GM12878 (cell line): Measurements from ENCODE around the gene LRRC4. TPM values are rescaled to one million over a fixed set of nuclear protein-coding genes. Genes with fewer than 3 reads are reported as not detected.

Experiments used
- ATAC-seq: fragments of 200-7000 bp; cut with Tn5 transposase; 3 replicates; pipeline ENCODE4 v1.9.1; 2020; ENCODE audit warnings: mild to moderate bottlenecking, moderate library complexity
- BruUV-seq: library from RNA; stranded (reverse); fragments of 400-500 nt; replicated peaks from 2 replicates; lab custom pipeline; 2021; lab: Mats Ljungman, UMichigan
- CTCF ChIA-PET: fragments of 300-600 bp; sonication (Branson Sonifier 250); formaldehyde crosslinking; extraction: SDS; loops from one replicate; lab custom pipeline; 2021; ENCODE audit warnings: inconsistent platforms; lab: Yijun Ruan, JAX
- POLR2A ChIA-PET: fragments of 350-600 bp; formaldehyde crosslinking; extraction: SDS; loops from one replicate; lab custom pipeline; 2021; ENCODE audit warnings: inconsistent platforms; lab: Charles Lee
- RAD21 ChIA-PET: fragments of 300-600 bp; sonication (Branson Sonifier 250); formaldehyde crosslinking; loops from one replicate; lab custom pipeline; 2023; ENCODE audit warnings: antibody characterized with exemption; ENCODE audit not compliant: unreplicated experiment; lab: Charles Lee
- SMC1A ChIA-PET: fragments of 300-600 bp; sonication (Branson Sonifier 250); formaldehyde crosslinking; loops from one replicate; lab custom pipeline; 2023; ENCODE audit not compliant: unreplicated experiment, uncharacterized antibody; lab: Charles Lee
- DNase-seq: peaks from one replicate; pipeline ENCODE4 v3.0.0-alpha.2; 2011; ENCODE audit warnings: low read depth, low spot score
- FAIRE-seq: peaks from 3 replicates; lab custom pipeline; 2011; peaks lifted over from hg19 to GRCh38; lab: Jason Lieb, UNC
- H2AFZ ChIP-seq: 2 replicates; pipeline ENCODE4 v1.6.0; 2011; ENCODE audit warnings: low read depth, low read length, control low read depth; ENCODE audit not compliant: control insufficient read depth
- H3K27ac ChIP-seq: 2 replicates; pipeline ENCODE4 v1.5.1; 2011; ENCODE audit warnings: control low read depth; ENCODE audit not compliant: control insufficient read depth, insufficient read depth
- H3K27me3 ChIP-seq, 2 experiments: replicated peaks in 1 of 2; 2 replicates each; pipeline versions ENCODE4 v1.6.0 to v1.6.1; 2011; ENCODE audit warnings: low read length in 1 of 2; ENCODE audit not compliant: control insufficient read depth in 2 of 2, insufficient read depth in 2 of 2
- H3K36me3 ChIP-seq, 2 experiments: 2 replicates each; pipeline ENCODE4 v1.5.1; 2011; ENCODE audit warnings: low read length in 1 of 2; ENCODE audit not compliant: control insufficient read depth in 2 of 2, insufficient read depth in 2 of 2
- H3K4me1 ChIP-seq: 2 replicates; pipeline ENCODE4 v1.6.1; 2011; ENCODE audit warnings: mild to moderate bottlenecking, low read length, moderate library complexity, mixed read lengths; ENCODE audit not compliant: control insufficient read depth, insufficient read depth
- H3K4me2 ChIP-seq: 2 replicates; pipeline ENCODE4 v1.6.0; 2011; ENCODE audit warnings: control low read depth; ENCODE audit not compliant: control insufficient read depth, insufficient read depth
- H3K4me3 ChIP-seq: fragments of 200-600 bp; sonication (generic); 2 replicates; pipeline ENCODE4 v1.5.1; 2016
- H3K79me2 ChIP-seq: 2 replicates; pipeline ENCODE4 v1.6.0; 2011; ENCODE audit warnings: low read length; ENCODE audit not compliant: control insufficient read depth, insufficient read depth
- H3K9ac ChIP-seq: 2 replicates; pipeline ENCODE4 v1.8.0; 2011; ENCODE audit warnings: low read length, control low read depth, mixed read lengths; ENCODE audit not compliant: control insufficient read depth, insufficient read depth
- H3K9me3 ChIP-seq: replicated peaks from 3 replicates; pipeline ENCODE4 v1.5.1; 2011; ENCODE audit warnings: mild to moderate bottlenecking, low read length; ENCODE audit not compliant: control insufficient read depth, insufficient read depth
- H4K20me1 ChIP-seq: 2 replicates; pipeline ENCODE4 v1.6.0; 2011; ENCODE audit not compliant: control insufficient read depth, insufficient read depth
- ASH2L ChIP-seq: fragments of 300-600, 200-600 bp; sonication (generic); IDR thresholded peaks from 2 replicates; pipeline ENCODE4 v1.6.1; 2017; ENCODE audit warnings: low read depth, mild to moderate bottlenecking, borderline replicate concordance
- BMI1 ChIP-seq: fragments of 450-650 bp; IDR thresholded peaks from 2 replicates; pipeline ENCODE4 v1.6.1; 2016; ENCODE audit warnings: mild to moderate bottlenecking, moderate library complexity, borderline replicate concordance
- BRCA1 ChIP-seq: IDR thresholded peaks from 2 replicates; pipeline ENCODE4 v1.6.1; 2011; ENCODE audit warnings: low read depth, low read length, improper control_type of control experiment
- IKZF2 ChIP-seq, 2 experiments: fragments of 450-650 bp; IDR thresholded peaks; 2 replicates each; pipeline ENCODE4 v1.6.1; 2017; ENCODE audit warnings: mild to moderate bottlenecking in 2 of 2, moderate library complexity in 2 of 2
- MTA2 ChIP-seq: fragments of 450-650 bp; IDR thresholded peaks from 2 replicates; pipeline ENCODE4 v1.6.1; 2016; ENCODE audit warnings: low read depth, mild to moderate bottlenecking, moderate library complexity
- MTA3 ChIP-seq: IDR thresholded peaks from 2 replicates; pipeline ENCODE4 v1.6.1; 2012; ENCODE audit warnings: low read length, inconsistent platforms, borderline replicate concordance
- MYB ChIP-seq: fragments of 150-350 bp; IDR thresholded peaks from 2 replicates; pipeline ENCODE4 v1.6.1; 2014; ENCODE audit warnings: mild to moderate bottlenecking, low read depth, low read length, borderline replicate concordance
- POLR2AphosphoS2 ChIP-seq: IDR thresholded peaks from 2 replicates; pipeline ENCODE4 v1.6.1; 2011; ENCODE audit warnings: low read depth, mild to moderate bottlenecking, low read length, improper control_type of control experiment, moderate library complexity
- SMAD5 ChIP-seq: IDR thresholded peaks from 2 replicates; pipeline ENCODE4 v1.6.1; 2016; ENCODE audit warnings: antibody characterized with exemption, low read depth
- SPI1 ChIP-seq: IDR thresholded peaks from 2 replicates; pipeline ENCODE4 v1.6.1; 2011; ENCODE audit warnings: low read depth, mild to moderate bottlenecking, low read length, moderate library complexity, borderline replicate concordance; ENCODE audit not compliant: insufficient read depth
- STAT3 ChIP-seq: IDR thresholded peaks from 2 replicates; pipeline ENCODE4 v1.6.1; 2011; ENCODE audit warnings: low read depth, low read length, improper control_type of control experiment
- SUPT20H ChIP-seq: IDR thresholded peaks from 2 replicates; pipeline ENCODE4 v1.6.1; 2011; ENCODE audit warnings: low read depth, mild to moderate bottlenecking, low read length, moderate library complexity, borderline replicate concordance; ENCODE audit not compliant: control insufficient read depth
- TCF3 ChIP-seq: IDR thresholded peaks from 2 replicates; pipeline ENCODE4 v1.6.1; 2012; ENCODE audit warnings: low read depth, mild to moderate bottlenecking, low read length, borderline replicate concordance; ENCODE audit not compliant: insufficient read depth
- USF2 ChIP-seq: IDR thresholded peaks from 2 replicates; pipeline ENCODE4 v1.6.1; 2011; ENCODE audit warnings: low read depth, low read length, improper control_type of control experiment, borderline replicate concordance
- ZBED1 ChIP-seq: IDR thresholded peaks from 2 replicates; pipeline ENCODE4 v1.6.1; 2016; ENCODE audit warnings: borderline replicate concordance
- ZNF622 ChIP-seq: fragments of 450-650 bp; IDR thresholded peaks from 2 replicates; pipeline ENCODE4 v1.6.1; 2017; ENCODE audit warnings: mild to moderate bottlenecking, inconsistent platforms
- WGBS: methylation state at CpG from one replicate; pipeline ENCODE4 v1.1.6; 2016; ENCODE audit warnings: low lambda C conversion rate; ENCODE audit not compliant: insufficient replicate concordance, insufficient coverage; ENCODE audit errors: missing lambda C conversion rate; 5-methylcytosine and 5-hydroxymethylcytosine counted together
- in situ Hi-C: fragments of 300-500 bp; cut with MboI; formaldehyde crosslinking; loops from 9 replicates; pipeline ENCODE4 v1.14.3; 2018; ENCODE audit warnings: mixed read lengths
- intact Hi-C: fragments of 100-400 bp; cut with micrococcal nuclease; formaldehyde crosslinking; loops from one replicate; pipeline ENCODE4 v1.14.2; 2022; ENCODE audit not compliant: unreplicated experiment
- polyA plus RNA-seq, 11 experiments: library from polyadenylated mRNA; depleted of rRNA in 4 of 11; unstranded in 6 of 11; stranded (reverse) in 5 of 11; fragments of >200 nt; fragmentation: Nextera tagmentation in 4 of 11; fragmentation: Illumina TruSeq in 1 of 11; extraction: Ambion mirVana in 4 of 11; extraction: Trizol in 1 of 11; gene quantifications; 1 replicate in 1 of 11; 2 replicates in 10 of 11; pipeline versions ENCODE4 v1.2.1 to v1.2.3, GENCODE V29; 2011 to 2016; ENCODE audit warnings: inconsistent platforms in 2 of 11, missing spikeins in 2 of 11, low read depth in 1 of 11
- total RNA-seq, 4 experiments: library from RNA; depleted of rRNA in 3 of 4; stranded (reverse); fragments of >200 nt in 3 of 4; fragmentation: Illumina TruSeq in 1 of 4; extraction: Trizol in 1 of 4; gene quantifications; 2 replicates each; pipeline versions ENCODE4 v1.2.1 to v1.2.3, GENCODE V29; 2013 to 2021
- TF ChIP-seq, protein P1 (sequence below): fragments of 450-650 bp; IDR thresholded peaks from 2 replicates; pipeline ENCODE4 v1.6.1; 2016; ENCODE audit warnings: mild to moderate bottlenecking

The LRRC4 gene
- total and polyA plus RNA-seq, 10 of the 15 experiments (the other 5 are each of a cell fraction or from before 2014, with no cell fraction given): 0.06 to 0.85 (median 0.12) TPM; not detected in 4

GRCh38 chr7:128080169-128080568 lies 48.9 kb upstream of the LRRC4 start:
- RAD21 ChIA-PET: no interaction called here
- Histone ChIP-seq H4K20me1 (peaks cover 4% of the 10 kb centered on the region), H3K9me3 (no peaks in the 10 kb centered on the region), H3K36me3 (peaks cover 28 to 50% of the 10 kb centered on the region in 2 experiments), H3K27me3 (no peaks in the 10 kb centered on the region), H3K27ac (no peak overlapping the region), H3K4me3 (no peak overlapping the region), H3K9ac (no peak overlapping the region), H2AFZ (no peak overlapping the region), H3K79me2 (no peaks in the 10 kb centered on the region), H3K4me2 (no peak overlapping the region), H3K4me1 (no peaks in the 10 kb centered on the region)
- DNase-seq (no peak), FAIRE-seq (no peak), ATAC-seq (no peak)
- in situ Hi-C loops: no loop called here
- POLR2A ChIA-PET: no interaction called here
- CTCF ChIA-PET: interaction anchor here (1.2 to 1.6 kb wide), 2 partner anchors 46 to 56 kb away, joined by 3 to 5 read pairs; no protein-coding TSS in a partner anchor
- intact Hi-C loops: no loop called here
- no peak for TF ChIP-seq TCF3
- TF ChIP-seq SMAD5: no peak
- TF ChIP-seq USF2: no peak
- TF ChIP-seq ZNF622: no peak
- TF ChIP-seq IKZF2 (IDR thresholded peaks at IDR 0.05): no peak
- TF ChIP-seq MTA3: no peak
- TF ChIP-seq BRCA1: no peak
- no peak for TF ChIP-seq SUPT20H
- TF ChIP-seq POLR2AphosphoS2: no peak
- no peak for TF ChIP-seq ASH2L
- no peak for TF ChIP-seq BMI1
- TF ChIP-seq MYB: no peak
- no peak for TF ChIP-seq MTA2
- TF ChIP-seq, protein P1, sequence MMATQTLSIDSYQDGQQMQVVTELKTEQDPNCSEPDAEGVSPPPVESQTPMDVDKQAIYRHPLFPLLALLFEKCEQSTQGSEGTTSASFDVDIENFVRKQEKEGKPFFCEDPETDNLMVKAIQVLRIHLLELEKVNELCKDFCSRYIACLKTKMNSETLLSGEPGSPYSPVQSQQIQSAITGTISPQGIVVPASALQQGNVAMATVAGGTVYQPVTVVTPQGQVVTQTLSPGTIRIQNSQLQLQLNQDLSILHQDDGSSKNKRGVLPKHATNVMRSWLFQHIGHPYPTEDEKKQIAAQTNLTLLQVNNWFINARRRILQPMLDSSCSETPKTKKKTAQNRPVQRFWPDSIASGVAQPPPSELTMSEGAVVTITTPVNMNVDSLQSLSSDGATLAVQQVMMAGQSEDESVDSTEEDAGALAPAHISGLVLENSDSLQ: no peak
- no peak for TF ChIP-seq ZBED1
- no peak for TF ChIP-seq SPI1
- no peak for TF ChIP-seq STAT3
- WGBS: 100% methylated on average over 7 of the region's 7 CpGs
- SMC1A ChIA-PET: interaction anchor here (1.1 to 1.6 kb wide), 2 partner anchors 12 to 364 kb away, joined by 3 read pairs; no protein-coding TSS in a partner anchor
- no TSS peak for BruUV-seq
